G401 (cell line): ENCODE results near the gene BAIAP2. TPM values are rescaled to one million over a fixed set of nuclear protein-coding genes. Genes with fewer than 3 reads are reported as not detected.
A peak's percentile ranks its signal among the peaks of the same experiment; 100 is the strongest.

Experiments
- DNase-seq: peaks from one replicate; pipeline ENCODE4 v3.0.0-alpha.2; 2015; ENCODE audit warnings: low spot score
- in situ Hi-C: cut with HindIII; loops from 2 replicates; pipeline ENCODE4 v1.10.0; 2016; ENCODE audit warnings: low sequenced_read_pairs, mixed read lengths
- total RNA-seq: library from RNA; depleted of rRNA; stranded (reverse); fragments of >200 nt; shearing (Covaris generic); gene quantifications from 2 replicates; pipeline ENCODE4 v1.2.3, GENCODE V29; 2014; rRNA removed

BAIAP2 gene
- 16.1 and 21.1 TPM in 2 replicates for total RNA-seq

GRCh38 chr17:81034779-81035520, at the start of gene BAIAP2:
Gene BAIAP2 (plus strand): TSS chr17:81035151. CDS start chr17:81035255, 104 bp downstream.
- in situ Hi-C loops, result no loop called here
- DNase-seq, result peak; percentile 97

GRCh38 chr17:80986046-80986445, 48.9 kb upstream of the BAIAP2 start:
- DNase-seq, result no peak
- in situ Hi-C loops, result no loop called here

- no peak for DNase-seq
- in situ Hi-C loops, result no loop called here
Measured at GRCh38 chr17:80986816-80987475, 48.0 kb upstream of the BAIAP2 start.

- in situ Hi-C loops, result no loop called here
- DNase-seq, result no peak
Measured at GRCh38 chr17:80987941-80988461, 47.0 kb upstream of the BAIAP2 start.

GRCh38 chr17:80989586-80989913, 45.4 kb upstream of the BAIAP2 start:
- in situ Hi-C loops, result no loop called here
- no peak for DNase-seq

GRCh38 chr17:80990921-80991644, 43.9 kb upstream of the BAIAP2 start:
- in situ Hi-C loops, result no loop called here
- DNase-seq, result no peak

- in situ Hi-C loops, result no loop called here
- peak; percentile 61 for DNase-seq
Measured at GRCh38 chr17:80991645-80992076, 43.3 kb upstream of the BAIAP2 start, which contains the start of gene CHMP6. Gene CHMP6 (plus strand): TSS chr17:80991841. CDS start chr17:80991919, 78 bp downstream.

- no peak for DNase-seq
- in situ Hi-C loops, result no loop called here
Measured at GRCh38 chr17:80992077-80992947, 42.6 kb upstream of the BAIAP2 start.

GRCh38 chr17:80992948-80993624, 41.9 kb upstream of the BAIAP2 start:
- in situ Hi-C loops, result no loop called here
- no peak for DNase-seq

- in situ Hi-C loops, result no loop called here
- no peak for DNase-seq
Measured at GRCh38 chr17:80995131-80995530, 39.8 kb upstream of the BAIAP2 start.

- in situ Hi-C loops, result no loop called here
- DNase-seq, result no peak
Measured at GRCh38 chr17:80996422-80997305, 38.3 kb upstream of the BAIAP2 start.

- no peak for DNase-seq
- in situ Hi-C loops, result no loop called here
Measured at GRCh38 chr17:80997424-80998117, 37.4 kb upstream of the BAIAP2 start.

GRCh38 chr17:80998118-80998747, 36.7 kb upstream of the BAIAP2 start:
- in situ Hi-C loops, result no loop called here
- no peak for DNase-seq

GRCh38 chr17:80998748-80999535, 36.0 kb upstream of the BAIAP2 start:
- in situ Hi-C loops, result no loop called here
- no peak for DNase-seq

GRCh38 chr17:80999536-81000333, 35.2 kb upstream of the BAIAP2 start:
- DNase-seq, result no peak
- in situ Hi-C loops, result no loop called here
